Fibroblast of the aortic adventitia (primary cell): ENCODE results near the gene ZNF512B. TPM values are rescaled to one million over a fixed set of nuclear protein-coding genes. Genes with fewer than 3 reads are reported as not detected.
"Not testable (repeated sequence)": the region's sequence is repeated elsewhere in the genome, so short reads cannot be mapped to it uniquely, and the experiment has no call there.

Experiments
- DNase-seq: peaks from one replicate; pipeline ENCODE4 v3.0.0-alpha.2; 2010; ENCODE audit warnings: low read depth
- H3K4me3 ChIP-seq: 2 replicates; pipeline ENCODE4 v1.5.1; 2011; ENCODE audit warnings: low read depth, mild to moderate bottlenecking, control low read depth, low read length, moderate library complexity
- CTCF ChIP-seq: IDR thresholded peaks from 2 replicates; pipeline ENCODE4 v1.5.1; 2011; ENCODE audit warnings: mild to moderate bottlenecking, low read length, control low read depth, inconsistent platforms; ENCODE audit not compliant: insufficient read depth
- total RNA-seq: library from RNA; depleted of rRNA; stranded (reverse); fragments of >200 nt; gene quantifications from 2 replicates; pipeline ENCODE4 v1.2.3, GENCODE V29; 2012; ENCODE audit warnings: low replicate concordance

Gene ZNF512B
- total RNA-seq, 1 donor, result 12.3 TPM

DNA sequence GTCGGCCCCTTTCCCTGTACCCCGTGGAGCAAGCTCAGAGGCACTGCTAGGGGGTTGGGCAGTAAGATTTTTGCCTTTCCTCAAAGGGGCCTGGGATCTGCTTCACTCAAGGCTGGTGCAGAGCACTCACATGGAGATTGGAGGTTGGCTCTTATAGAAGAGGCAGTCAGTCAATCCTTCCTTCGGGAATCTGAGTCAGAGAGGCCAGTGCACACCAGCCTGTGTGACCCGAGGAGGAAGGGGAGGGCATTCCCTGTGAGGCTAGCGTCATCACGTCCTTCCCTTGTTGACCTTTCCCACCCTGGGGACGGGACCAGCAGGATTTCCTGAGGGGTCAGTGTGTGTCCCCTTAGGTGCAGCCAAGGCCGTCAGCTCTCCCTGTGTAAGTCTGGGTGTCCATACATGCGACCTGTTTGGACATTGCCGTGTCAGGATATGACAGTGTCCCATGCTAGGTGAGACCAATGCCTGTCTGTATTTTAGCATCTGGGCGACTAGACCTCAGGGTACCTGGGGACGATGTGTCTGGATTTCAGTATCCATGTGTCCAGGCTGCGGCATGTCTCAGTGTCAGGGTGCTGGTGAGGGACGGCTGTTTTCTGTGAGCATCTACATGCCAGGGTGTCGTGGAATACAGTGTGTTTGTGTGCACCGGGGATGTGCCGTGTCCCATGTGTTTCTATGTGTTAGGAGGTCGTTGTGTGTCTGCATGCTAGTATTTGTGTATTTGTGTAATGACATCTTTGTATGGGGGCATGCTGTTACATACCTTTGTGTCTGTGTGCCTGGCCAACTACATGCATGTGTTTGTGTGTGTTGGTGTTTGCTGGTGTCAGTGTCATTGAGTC, 2.8 kb upstream of the ZNF512B start:
- no peak for TF ChIP-seq CTCF
- no peak overlapping the region for H3K4me3 ChIP-seq
- DNase-seq, result no peak

DNA sequence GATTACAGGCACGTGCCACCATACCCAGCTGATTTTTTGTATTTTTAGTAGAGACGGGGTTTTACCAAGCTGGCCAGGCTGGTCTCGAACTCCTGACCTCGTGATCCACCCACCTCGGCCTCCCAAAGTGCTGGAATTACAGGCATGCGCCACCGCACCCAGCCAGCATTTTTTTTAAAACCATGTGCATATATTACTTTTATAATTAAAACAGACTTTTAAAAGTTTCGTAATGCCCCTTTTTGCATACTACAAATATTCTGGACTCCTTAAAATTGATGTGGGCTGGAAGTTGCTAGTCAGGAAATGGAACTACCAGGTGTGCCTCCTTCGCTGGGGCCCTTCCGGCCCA, 2.2 kb upstream of the ZNF512B start:
- not testable (repeated sequence) for DNase-seq, H3K4me3 ChIP-seq

DNA sequence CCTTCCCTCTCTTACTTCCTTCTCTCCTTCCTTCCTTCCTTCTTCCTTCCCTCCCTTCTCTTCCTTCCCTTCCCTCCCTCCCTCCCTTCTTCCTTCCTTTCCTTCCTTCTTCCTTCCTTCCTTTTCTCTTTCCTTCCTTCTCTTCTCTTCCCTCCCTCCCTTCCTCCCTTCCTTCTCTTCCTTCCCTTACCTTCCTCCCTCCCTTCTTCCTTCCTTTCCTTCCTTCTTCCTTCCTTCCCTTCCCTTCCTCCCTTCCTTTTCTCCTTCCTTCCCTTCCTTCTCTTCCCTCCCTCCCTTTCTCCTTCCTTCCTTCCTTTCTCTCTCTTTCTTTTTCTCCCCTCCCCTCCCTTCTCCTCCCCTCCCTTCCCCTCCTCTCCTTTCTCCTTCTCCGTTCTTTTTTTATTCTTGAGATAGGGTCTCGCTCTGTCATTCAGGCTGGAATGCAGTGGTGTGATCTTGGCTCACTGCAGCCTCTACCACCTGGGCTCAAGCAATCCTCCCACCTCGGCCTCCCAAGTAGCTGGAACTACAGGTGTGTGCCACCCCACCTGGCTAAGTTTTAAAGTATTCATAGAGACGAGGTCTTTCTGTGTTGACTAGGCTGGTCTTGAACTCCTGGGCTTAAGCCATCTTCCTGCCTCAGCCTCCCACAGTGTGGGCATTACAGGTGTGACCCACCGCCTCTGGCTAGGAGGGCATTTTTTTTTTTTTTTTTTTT, 1.1 kb upstream of the ZNF512B start:
- no peak for DNase-seq
- no peak overlapping the region for H3K4me3 ChIP-seq
- no peak for TF ChIP-seq CTCF

- DNase-seq, result no peak
- TF ChIP-seq CTCF, result no peak
- H3K4me3 ChIP-seq, result peak overlapping the region; percentile 75
Observed at GRCh38 chr20:63968928-63969760, 586 bp downstream of the ZNF512B start.

- no peak for TF ChIP-seq CTCF
- H3K4me3 ChIP-seq, result peak overlapping the region; percentile 75
- DNase-seq, result no peak
Observed at GRCh38 chr20:63968136-63968927, 1.4 kb downstream of the ZNF512B start.

DNA sequence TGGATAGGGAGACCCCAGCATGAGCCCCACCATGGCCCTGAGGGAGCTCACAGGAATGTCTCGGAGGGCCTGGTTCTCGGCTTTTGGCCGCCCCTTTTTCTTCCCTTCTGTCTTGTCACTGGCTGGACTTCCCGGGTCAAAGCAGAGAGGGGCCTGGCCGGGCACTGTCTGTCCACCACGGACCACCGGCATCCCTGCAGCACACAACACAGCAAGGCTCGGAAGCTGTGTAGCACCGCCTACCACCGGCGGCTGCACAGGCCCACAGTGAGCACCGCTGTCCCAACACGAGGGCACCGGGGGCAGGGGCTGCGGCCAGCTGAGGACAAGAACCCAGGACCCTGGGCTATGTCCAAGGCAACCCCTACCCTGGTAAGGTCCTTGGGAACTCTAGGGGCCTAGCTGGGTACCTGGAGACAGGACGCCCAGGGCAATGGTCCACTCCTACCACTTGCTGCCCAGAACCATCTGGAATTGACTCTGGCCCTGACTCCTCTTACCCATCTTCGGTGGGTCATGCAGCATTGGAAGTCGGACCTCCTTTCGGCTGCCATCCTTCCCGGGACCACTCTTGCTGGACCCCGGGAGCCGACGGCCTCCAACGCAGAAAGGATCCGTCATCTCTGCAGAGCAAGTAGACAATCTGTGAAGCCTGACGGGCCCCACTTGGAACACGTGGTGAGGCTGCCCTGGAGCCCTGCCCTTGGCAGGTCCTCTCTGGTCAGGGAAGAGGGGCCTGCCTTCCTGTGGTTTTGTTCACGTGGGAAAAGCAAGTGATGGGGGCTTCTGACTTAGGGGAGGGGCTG, 2.2 kb downstream of the ZNF512B start:
- no peak overlapping the region for H3K4me3 ChIP-seq
- no peak for TF ChIP-seq CTCF
- no peak for DNase-seq
